C1 segment of cervical spinal cord (tissue), 14 donors: ENCODE measurements around the gene FRAT1.
A peak's percentile ranks its signal among the peaks of the same experiment; 100 is the strongest.

Experiments used
- DNase-seq, 14 donors: peaks; one replicate each; lab custom pipeline; 2025; lab: John Stamatoyannopoulos, UW

FRAT1 gene

GRCh38 chr10:97307866-97308780, 10.9 kb upstream of the FRAT1 start:
- no peak for DNase-seq

- DNase-seq = no peak
Observed at GRCh38 chr10:97311111-97311626, 7.9 kb upstream of the FRAT1 start.

GRCh38 chr10:97312897-97313296, 6.2 kb upstream of the FRAT1 start:
- no peak for DNase-seq

DNA sequence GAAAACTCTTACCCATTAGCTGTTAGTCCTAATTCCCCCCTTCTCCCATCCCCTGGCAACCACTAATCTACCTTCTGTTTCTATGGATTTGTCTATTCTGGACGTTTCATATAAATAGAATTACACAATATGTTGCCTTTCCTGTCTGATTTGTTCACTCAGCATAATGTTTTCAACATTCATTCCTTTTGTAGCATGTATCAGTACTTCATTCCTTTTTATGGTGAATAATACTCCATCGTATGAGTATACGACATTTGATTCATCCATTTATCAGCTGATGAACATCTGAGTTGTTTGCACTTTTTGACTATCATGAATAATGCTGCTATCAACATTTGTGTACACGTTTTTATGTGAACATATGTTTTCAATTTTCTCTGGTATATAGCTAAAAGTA, 4.4 kb upstream of the FRAT1 start:
- DNase-seq = no peak

DNA sequence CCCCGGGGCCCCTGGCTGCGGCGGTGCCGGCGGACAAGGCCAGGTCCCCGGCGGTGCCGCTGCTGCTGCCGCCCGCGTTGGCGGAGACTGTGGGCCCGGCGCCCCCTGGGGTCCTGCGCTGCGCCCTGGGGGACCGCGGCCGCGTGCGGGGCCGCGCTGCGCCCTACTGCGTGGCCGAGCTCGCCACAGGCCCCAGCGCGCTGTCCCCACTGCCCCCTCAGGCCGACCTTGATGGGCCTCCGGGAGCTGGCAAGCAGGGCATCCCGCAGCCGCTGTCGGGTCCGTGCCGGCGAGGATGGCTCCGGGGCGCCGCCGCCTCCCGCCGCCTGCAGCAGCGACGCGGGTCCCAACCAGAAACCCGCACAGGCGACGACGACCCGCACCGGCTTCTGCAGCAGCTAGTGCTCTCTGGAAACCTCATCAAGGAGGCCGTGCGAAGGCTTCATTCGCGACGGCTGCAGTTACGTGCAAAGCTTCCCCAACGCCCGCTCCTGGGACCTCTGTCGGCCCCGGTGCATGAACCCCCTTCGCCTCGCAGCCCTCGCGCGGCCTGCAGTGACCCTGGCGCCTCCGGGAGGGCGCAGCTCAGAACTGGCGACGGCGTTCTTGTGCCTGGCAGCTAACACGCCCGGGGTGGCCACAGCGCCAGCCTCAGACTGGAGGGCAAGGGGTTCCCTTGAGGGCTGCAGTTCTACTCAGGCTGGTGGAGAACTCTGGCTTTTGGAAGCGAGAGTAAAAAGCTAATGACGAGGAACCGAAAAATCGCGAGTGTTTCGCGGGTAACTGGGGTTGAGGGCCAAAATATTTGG, 804 bp downstream of the FRAT1 start:
- peak in 12 of 14 donors; percentile 7 to 68 (median 46) for DNase-seq

- peak in 3 of 14 donors; percentile 34 to 40 (median 35) for DNase-seq
Observed at GRCh38 chr10:97320480-97321031, 1.5 kb downstream of the FRAT1 start.

DNA sequence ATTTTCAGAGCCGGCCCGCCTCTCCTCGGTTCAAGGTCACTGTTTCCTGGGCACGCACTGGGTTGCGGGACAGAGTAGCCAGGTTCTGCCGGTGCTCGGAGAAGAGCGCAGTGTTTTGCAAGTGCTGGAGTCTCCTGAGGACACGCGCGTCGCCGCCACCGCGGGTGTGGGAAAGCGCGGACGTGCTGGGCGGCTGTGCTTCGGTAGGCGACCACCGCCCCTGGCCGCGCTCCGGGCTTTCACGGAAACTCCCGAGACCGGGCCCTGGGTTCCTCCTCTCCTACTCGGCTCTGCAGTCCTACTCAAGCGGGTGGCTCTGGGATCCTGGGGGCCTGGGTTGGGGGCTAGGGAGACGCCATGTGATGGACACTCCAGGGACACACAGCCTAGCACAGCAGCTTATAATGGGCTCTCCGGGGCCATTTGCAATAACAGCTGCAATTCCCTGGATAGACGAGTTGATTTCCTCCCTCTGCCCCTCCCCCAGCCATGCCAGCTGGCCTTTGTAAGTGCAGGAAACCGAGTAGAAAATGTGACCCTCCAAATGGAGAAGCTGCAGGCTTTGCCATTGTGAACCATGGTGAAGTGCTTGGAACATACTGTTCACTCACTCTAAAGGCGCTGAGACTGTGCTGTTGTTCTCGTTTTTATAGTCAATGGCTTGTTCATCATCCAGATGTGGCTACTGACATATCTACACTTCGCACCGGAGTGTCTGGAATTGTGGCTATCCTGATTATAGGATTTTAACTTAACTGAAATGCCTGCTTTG, 2.1 kb downstream of the FRAT1 start:
- peak in 13 of 14 donors; percentile 4 to 70 (median 37) for DNase-seq

GRCh38 chr10:97321804-97322190, 2.7 kb downstream of the FRAT1 start:
- peak in 2 of 14 donors; percentile 3 to 34 for DNase-seq

DNA sequence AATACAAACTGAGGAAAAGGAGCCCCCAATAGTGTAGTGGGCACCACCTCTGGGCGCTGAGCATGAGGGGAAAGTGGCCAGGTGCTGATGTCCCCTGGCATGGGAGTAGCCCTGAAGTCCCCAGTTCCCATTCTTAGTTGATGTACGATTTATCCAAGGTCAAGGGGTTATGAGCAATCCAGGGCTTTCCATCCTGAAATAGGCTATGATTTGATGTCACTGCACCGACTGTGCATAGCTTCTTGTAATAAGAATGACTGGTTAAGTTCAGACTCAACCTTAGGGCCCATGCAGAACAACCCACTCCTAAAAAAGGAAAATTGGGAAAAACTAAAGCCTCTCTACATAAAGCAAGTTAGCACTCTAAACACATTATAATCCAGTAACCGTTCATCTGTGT, 4.4 kb downstream of the FRAT1 start:
- no peak for DNase-seq

GRCh38 chr10:97325754-97326153, 6.7 kb downstream of the FRAT1 start:
- no peak for DNase-seq

DNA sequence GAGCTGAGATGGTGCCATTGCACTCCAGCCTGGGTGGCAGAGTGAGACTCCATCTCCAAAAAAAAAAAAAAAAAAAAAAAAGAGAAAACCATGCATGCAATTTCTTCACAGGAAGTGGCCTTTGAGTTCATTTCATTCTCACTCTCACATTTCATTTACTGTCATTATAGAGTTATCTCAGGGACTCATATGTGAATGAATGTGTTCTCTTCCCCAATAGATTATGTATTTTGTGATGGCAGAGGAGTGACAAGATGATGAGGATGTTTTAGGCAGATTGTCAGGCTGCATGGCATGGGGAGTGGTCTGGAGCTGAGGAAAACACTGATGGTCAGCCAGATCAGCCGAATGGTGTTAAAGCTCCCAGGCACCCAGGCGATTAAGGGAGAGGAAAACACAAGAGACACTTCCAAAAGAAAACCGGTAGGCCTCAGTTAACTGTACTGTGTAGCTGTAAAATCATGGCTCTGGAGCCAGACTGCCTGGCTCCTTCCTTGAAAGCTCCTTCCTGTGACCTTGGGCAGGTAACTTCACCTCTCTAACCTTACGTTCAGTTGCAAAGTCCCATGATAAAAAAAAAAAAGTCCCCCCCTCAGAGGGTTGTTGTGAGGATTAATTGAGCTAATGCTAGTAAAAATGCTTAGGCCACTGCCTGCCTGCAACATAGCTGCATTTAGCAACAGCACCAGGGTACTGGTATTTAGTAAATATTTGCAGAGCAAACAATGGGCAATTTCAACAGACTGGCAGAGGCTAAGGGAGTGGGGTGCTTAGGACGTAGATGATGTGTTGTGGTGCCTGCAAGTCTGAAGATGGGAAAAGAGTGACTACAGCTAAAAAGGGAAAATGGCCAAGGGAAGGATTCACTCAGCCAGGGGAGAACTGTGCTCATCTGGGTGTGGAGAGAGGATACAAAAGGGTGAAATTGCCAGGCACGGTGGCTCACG, 8.6 kb downstream of the FRAT1 start:
- DNase-seq = no peak

- no peak for DNase-seq
Observed at GRCh38 chr10:97328646-97329453, 9.8 kb downstream of the FRAT1 start.

GRCh38 chr10:97329766-97330165, 10.7 kb downstream of the FRAT1 start:
- no peak for DNase-seq

DNA sequence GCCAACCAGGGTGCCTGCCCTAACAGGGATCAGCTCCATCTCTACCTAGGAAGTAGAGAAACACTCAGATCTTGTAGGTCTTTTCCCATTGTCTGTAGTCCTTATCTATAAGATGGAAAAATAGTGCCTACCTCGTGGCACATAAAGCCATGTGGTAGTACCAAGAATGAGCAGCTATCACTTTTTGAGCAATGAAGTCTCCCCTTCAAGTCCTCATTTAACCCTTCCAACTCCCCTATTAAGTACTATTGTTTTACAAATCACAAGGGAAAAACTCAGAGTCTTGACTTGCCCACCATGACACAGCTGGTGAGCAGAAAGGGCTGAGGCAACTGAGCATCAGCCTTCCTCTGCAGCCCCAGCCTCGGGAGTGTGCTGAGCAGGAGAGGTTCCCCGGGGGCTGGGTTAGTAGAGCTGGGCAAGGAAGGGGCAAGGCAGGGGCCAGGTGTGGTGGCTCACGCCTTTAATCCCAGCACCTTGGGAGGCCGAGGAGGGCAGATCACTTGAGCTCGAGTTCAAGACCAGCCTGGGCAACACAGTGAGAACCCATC, 12.2 kb downstream of the FRAT1 start:
- no peak for DNase-seq

DNA sequence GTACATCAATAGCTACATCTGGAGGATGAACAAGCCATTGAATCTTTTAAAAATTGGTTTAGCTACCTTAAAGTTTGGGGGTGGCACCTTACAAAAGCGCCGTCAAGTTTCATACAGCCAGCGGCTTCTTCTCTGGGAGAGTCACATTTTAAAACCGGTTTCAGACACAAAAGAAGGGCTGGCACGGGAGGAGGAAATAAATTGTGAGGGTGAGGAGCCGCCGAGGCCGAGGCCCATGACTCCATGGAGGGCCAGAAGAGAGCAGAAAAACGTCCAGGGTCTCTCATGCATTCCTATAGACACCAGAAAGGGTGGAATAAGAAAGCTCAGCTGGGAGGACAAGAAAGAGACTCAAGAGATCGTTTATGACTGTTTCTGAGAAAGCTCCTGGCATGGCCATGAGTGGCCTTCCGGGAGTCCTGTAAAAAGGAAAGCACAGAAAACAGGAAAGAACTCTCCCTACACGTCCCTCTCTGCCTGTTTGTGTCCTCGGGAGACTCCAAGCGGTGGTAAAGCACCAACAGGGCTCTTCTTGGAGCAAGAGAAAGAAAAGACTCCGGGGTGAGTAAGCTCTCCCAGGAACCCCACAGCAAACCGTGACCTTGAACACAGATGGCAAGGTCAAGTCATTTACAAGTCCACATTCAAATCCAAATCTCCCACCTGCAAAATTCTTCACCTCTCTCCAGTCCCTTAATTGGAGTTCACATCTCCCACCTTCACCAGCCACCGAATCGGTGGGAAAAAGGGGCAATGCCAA, 13.7 kb downstream of the FRAT1 start:
- peak in 10 of 14 donors; percentile 8 to 53 (median 33) for DNase-seq

DNA sequence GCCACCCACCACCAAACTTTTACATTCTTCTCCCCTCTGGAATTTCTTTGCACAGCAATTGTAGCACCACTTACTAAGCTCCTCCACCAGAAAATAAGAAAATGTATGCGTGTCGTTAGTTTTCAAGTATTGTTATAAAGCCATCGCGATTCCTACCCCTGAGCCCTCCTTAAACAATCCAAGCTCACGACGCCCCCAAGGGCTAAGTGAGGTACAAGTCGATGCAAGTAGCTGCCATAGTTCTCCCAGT, 14.2 kb downstream of the FRAT1 start:
- peak in 1 of 14 donors; percentile 26 for DNase-seq

DNA sequence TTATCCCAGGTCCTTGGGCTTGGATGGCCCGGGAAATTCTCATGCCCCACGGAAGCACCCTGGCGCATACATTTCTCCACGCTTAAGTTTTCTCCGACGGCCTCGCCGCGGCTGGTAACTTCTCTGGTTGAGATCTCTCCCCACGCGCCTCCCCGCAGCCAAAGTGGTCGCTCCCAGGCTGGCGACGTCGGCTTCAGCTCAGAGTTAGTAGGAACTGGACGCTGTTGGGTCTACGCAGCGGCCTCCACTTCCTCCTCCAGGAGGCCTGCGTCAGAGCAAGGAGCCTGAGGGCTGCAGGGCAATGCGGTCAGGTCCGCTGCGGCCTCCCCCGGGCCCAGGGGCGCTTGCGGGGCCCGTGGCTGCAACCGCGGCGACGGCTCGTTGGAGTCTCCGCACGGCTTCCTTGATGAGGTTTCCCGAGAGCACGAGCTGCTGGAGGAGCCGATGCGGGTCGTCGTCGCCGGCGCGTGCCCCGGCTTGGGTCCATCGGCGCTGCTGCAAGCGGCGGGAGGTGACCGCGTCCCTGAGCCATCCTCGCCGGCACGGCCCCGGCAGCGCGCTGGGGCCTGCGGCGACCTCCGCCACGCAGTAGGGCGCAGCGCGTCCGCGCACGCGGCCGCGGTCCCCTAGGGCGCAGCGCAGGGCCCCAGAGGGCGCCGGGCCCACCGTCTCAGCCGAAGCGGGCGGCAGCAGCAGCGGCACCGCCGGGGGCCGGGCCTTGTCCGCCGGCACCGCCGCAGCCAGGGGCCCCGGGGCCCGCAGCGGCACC, 14.7 kb downstream of the FRAT1 start:
- DNase-seq = peak in 7 of 14 donors; percentile 9 to 50 (median 42)
